Astrocyte of the cerebellum (primary cell): Measurements from ENCODE around the gene SCARB1.
A peak's percentile ranks its signal among the peaks of the same experiment; 100 is the strongest.

Experiments
- DNase-seq: peaks from one replicate; pipeline ENCODE4 v3.0.0-alpha.2; 2011; ENCODE audit warnings: low read depth
- H3K4me3 ChIP-seq: 2 replicates; pipeline ENCODE4 v1.5.1; 2011; ENCODE audit warnings: mild to moderate bottlenecking, low read depth, low read length, moderate library complexity
- CTCF ChIP-seq: IDR thresholded peaks from 2 replicates; pipeline ENCODE4 v1.5.1; 2012; ENCODE audit warnings: low read length, low read depth, moderate library complexity, mild to moderate bottlenecking; ENCODE audit errors: missing control alignments
- in situ Hi-C: cut with HindIII; loops from 2 replicates; pipeline ENCODE4 v1.10.0; 2017; ENCODE audit warnings: low sequenced_read_pairs

The SCARB1 gene

GRCh38 chr12:124779161-124780141, 84.2 kb downstream of the SCARB1 start:
- no peak for DNase-seq
- in situ Hi-C loops, result no loop called here
- H3K4me3 ChIP-seq, result no peak overlapping the region
- no peak for TF ChIP-seq CTCF

- no peak for TF ChIP-seq CTCF
- no peak overlapping the region for H3K4me3 ChIP-seq
- no peak for DNase-seq
- in situ Hi-C loops, result no loop called here
Measured at GRCh38 chr12:124778411-124778810, 85.3 kb downstream of the SCARB1 start.

- TF ChIP-seq CTCF, result no peak
- H3K4me3 ChIP-seq, result no peak overlapping the region
- in situ Hi-C loops, result no loop called here
- DNase-seq, result no peak
Measured at GRCh38 chr12:124777399-124778372, 86.0 kb downstream of the SCARB1 start.

DNA sequence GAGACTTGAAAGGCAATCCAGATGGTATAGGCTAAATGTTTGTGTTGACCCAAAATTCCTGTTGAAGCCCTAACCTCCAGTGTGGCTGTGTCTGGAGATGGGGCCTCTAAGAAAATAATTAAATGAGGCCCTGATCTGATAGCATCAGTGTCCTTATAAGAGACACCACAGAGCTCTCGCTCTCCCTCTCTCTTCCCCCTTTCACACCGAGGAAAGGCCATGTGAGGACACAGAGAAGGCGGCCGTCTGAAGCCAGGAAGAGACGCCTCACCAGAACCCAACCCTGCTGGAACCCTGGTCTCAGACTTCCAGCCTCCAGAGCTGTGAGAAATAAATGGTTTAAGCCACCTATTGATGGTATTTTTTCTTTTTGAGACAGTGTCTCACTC, 87.5 kb downstream of the SCARB1 start:
- DNase-seq, result no peak

DNA sequence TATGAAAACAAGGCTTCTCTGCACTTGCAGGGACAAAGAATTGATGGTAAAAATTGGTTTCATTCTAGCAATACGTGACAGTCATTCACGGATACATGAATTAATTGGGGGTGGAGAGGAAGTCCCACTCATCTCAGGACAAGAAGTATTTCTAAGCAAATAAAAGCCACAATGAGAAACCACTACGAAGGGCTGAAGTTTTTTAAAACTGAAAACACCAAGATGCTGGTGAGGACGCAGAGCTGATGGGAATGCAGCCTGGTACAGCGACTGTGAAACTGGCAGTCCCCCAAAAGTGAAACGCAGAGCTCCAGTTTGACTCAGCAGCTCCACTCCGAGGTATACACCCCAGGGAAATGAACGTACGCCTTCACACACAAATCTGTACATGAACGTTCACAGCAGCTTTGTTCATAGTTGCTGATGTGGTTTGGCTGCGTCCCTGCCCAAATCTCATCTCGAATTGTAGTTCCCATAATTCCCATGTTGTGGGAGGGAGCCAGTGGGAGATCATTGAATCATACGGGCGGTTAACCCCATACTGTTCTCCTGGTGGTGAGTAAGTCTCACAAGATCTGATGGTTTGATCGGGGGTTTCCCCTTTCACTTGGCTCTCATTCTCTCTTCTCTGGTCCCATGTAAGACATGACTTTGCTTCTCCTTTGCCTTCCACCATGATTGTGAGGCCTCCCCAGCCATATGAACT, 89.0 kb downstream of the SCARB1 start:
- H3K4me3 ChIP-seq, result no peak overlapping the region
- in situ Hi-C loops, result no loop called here
- no peak for TF ChIP-seq CTCF
- peak; percentile 100 for DNase-seq

More for the DNA sequence above, 87.5 kb downstream of the SCARB1 start:
- no peak for TF ChIP-seq CTCF
- in situ Hi-C loops, result no loop called here
- H3K4me3 ChIP-seq, result no peak overlapping the region

DNA sequence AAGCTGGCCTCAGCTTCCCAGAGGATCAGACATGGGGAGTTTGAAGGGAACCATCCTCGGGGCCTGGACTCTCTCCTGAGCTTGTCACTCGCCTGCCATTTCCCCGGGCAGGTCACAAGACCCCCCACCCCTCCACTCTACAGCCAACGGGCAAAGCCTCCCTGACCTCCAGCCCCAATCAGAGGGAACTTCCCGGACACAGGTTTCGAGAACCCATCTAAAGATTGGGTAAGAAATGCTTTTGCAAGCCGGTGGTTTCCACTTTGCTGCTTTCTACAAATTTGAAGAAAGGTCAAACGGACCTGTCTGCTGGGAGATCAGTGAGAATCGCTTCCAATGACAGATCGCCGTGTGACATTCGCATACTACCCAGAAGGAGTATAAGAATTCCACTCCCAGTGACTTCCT, 89.6 kb downstream of the SCARB1 start:
- no peak for TF ChIP-seq CTCF
- no peak overlapping the region for H3K4me3 ChIP-seq
- no peak for DNase-seq
- in situ Hi-C loops, result no loop called here
